Neuronal stem cell (in vitro differentiated cells): Measurements from ENCODE around the gene ELOVL2.

ENCODE experiments used
- DNase-seq: peaks from one replicate; pipeline ENCODE4 v3.0.0-alpha.2; 2013; ENCODE audit warnings: low spot score
- H2AFZ ChIP-seq: one replicate; pipeline ENCODE4 v1.6.1; 2013; ENCODE audit warnings: mild to moderate bottlenecking, low read length, inconsistent platforms
- H2AK5ac ChIP-seq: 2 replicates; pipeline ENCODE4 v1.6.1; 2013; ENCODE audit warnings: low read depth, mild to moderate bottlenecking, inconsistent platforms, low read length, moderate library complexity, mixed read lengths
- H2BK120ac ChIP-seq: 2 replicates; pipeline ENCODE4 v1.6.1; 2013; ENCODE audit warnings: low read depth, mild to moderate bottlenecking, inconsistent platforms, low read length, moderate library complexity, mixed read lengths
- H2BK12ac ChIP-seq: one replicate; pipeline ENCODE4 v1.6.1; 2013; ENCODE audit warnings: low read length, inconsistent platforms
- H2BK15ac ChIP-seq: 2 replicates; pipeline ENCODE4 v1.6.1; 2013; ENCODE audit warnings: mild to moderate bottlenecking, low read length, inconsistent platforms, mixed read lengths
- H2BK5ac ChIP-seq: one replicate; pipeline ENCODE4 v1.6.1; 2013; ENCODE audit warnings: inconsistent platforms, mild to moderate bottlenecking, low read length, moderate library complexity
- H3K14ac ChIP-seq: one replicate; pipeline ENCODE4 v1.6.1; 2013; ENCODE audit warnings: low read length, inconsistent platforms
- H3K18ac ChIP-seq: 2 replicates; pipeline ENCODE4 v1.6.1; 2013; ENCODE audit warnings: low read length, inconsistent platforms
- H3K23ac ChIP-seq: 2 replicates; pipeline ENCODE4 v1.6.1; 2013; ENCODE audit warnings: low read depth, mild to moderate bottlenecking, mixed read lengths, low read length, inconsistent platforms; ENCODE audit not compliant: poor library complexity
- H3K27ac ChIP-seq: replicated peaks from 3 replicates; pipeline ENCODE4 v1.5.1; 2013; ENCODE audit warnings: low read length, inconsistent platforms
- H3K27me3 ChIP-seq, 3 experiments: 2 replicates each; pipeline ENCODE4 v1.6.1; 2013; ENCODE audit warnings: low read length in 3 of 3, mild to moderate bottlenecking in 2 of 3, inconsistent platforms in 1 of 3, low read depth in 1 of 3, mixed read lengths in 1 of 3, moderate library complexity in 1 of 3; ENCODE audit not compliant: control insufficient read depth in 3 of 3, insufficient read depth in 3 of 3
- H3K36me3 ChIP-seq, 2 donors: replicated peaks in 1 of 2; 2 replicates each; pipeline ENCODE4 v1.6.1; 2013; ENCODE audit warnings: low read length in 2 of 2; ENCODE audit not compliant: control insufficient read depth in 2 of 2, insufficient read depth in 2 of 2
- H3K4ac ChIP-seq: 2 replicates; pipeline ENCODE4 v1.6.1; 2013; ENCODE audit warnings: inconsistent platforms, mild to moderate bottlenecking, low read length, moderate library complexity
- H3K4me1 ChIP-seq, 2 donors: 1 replicate in 1 of 2; 2 replicates in 1 of 2; pipeline ENCODE4 v1.6.1; 2013; ENCODE audit warnings: low read length in 2 of 2, low read depth in 1 of 2; ENCODE audit not compliant: control insufficient read depth in 2 of 2, insufficient read depth in 1 of 2
- H3K4me2 ChIP-seq: one replicate; pipeline ENCODE4 v1.6.1; 2013; ENCODE audit warnings: mild to moderate bottlenecking, low read length, inconsistent platforms; ENCODE audit not compliant: insufficient read depth, poor library complexity, severe bottlenecking
- H3K4me3 ChIP-seq, 2 donors: 2 replicates each; pipeline ENCODE4 v1.5.1; 2013; ENCODE audit warnings: low read length in 2 of 2, mild to moderate bottlenecking in 2 of 2, inconsistent platforms in 1 of 2, moderate library complexity in 1 of 2
- H3K79me1 ChIP-seq: one replicate; pipeline ENCODE4 v1.6.1; 2013; ENCODE audit warnings: low read depth, mild to moderate bottlenecking, inconsistent platforms, low read length, moderate library complexity
- H3K9ac ChIP-seq: one replicate; pipeline ENCODE4 v1.6.1; 2013; ENCODE audit warnings: mild to moderate bottlenecking, low read depth, low read length, inconsistent platforms; ENCODE audit not compliant: poor library complexity
- H3K9me3 ChIP-seq, 2 donors: replicated peaks in 1 of 2; 2 replicates each; pipeline versions ENCODE3 to v1.6.1; 2013; ENCODE audit warnings: low read length in 2 of 2, mild to moderate bottlenecking in 2 of 2, inconsistent platforms in 1 of 2, low read depth in 1 of 2, mixed read lengths in 1 of 2, moderate library complexity in 1 of 2; ENCODE audit not compliant: control insufficient read depth in 2 of 2, insufficient read depth in 1 of 2
- H4K8ac ChIP-seq: one replicate; pipeline ENCODE4 v1.6.1; 2013; ENCODE audit warnings: low read depth, mild to moderate bottlenecking, inconsistent platforms, low read length, moderate library complexity
- H4K91ac ChIP-seq: one replicate; pipeline ENCODE4 v1.6.1; 2013; ENCODE audit warnings: low read length, low read depth, mild to moderate bottlenecking, inconsistent platforms; ENCODE audit not compliant: poor library complexity
- WGBS, 2 donors: extraction: QIAGEN DNeasy Blood & Tissue Kit; methylation state at CpG; one replicate each; pipeline ENCODE4 v1.1.7; 2013; ENCODE audit warnings: missing lambda C conversion rate in 2 of 2, mixed read lengths in 1 of 2; ENCODE audit not compliant: insufficient read length in 2 of 2, insufficient replicate concordance in 1 of 2; ENCODE audit errors: extremely low coverage in 2 of 2; 5-methylcytosine and 5-hydroxymethylcytosine counted together

ELOVL2 gene

GRCh38 chr6:10981409-10981808, 62.7 kb downstream of the ELOVL2 start:
- Histone ChIP-seq H3K36me3 (peaks cover 1 to 3% of the 10 kb centered on the region in 2 donors), H3K4me3 (no peak overlapping the region), H3K9ac (no peak overlapping the region), H3K23ac (no peak overlapping the region), H3K79me1 (no peaks in the 10 kb centered on the region), H4K91ac (no peak overlapping the region), H3K4ac (no peak overlapping the region), H4K8ac (no peak overlapping the region), H2BK5ac (no peak overlapping the region), H3K14ac (no peak overlapping the region), H3K4me1 (no peaks in the 10 kb centered on the region), H3K18ac (no peak overlapping the region), H3K4me2 (no peak overlapping the region), H3K27me3 (no peaks in the 10 kb centered on the region), H2BK12ac (no peak overlapping the region), H3K27ac (no peak overlapping the region), H2BK120ac (no peak overlapping the region), H2BK15ac (no peak overlapping the region), H2AK5ac (no peak overlapping the region), H2AFZ (no peak overlapping the region), H3K9me3 (peaks cover 0 to under 1% of the 10 kb centered on the region in 2 donors)
- no peak for DNase-seq
- WGBS, 2 donors, result no CpG with 5 or more reads among the region's 1 CpG

GRCh38 chr6:10979603-10980002, 64.5 kb downstream of the ELOVL2 start:
- H2AK5ac ChIP-seq, result no peak overlapping the region
- H3K14ac ChIP-seq, result no peak overlapping the region
- no peak overlapping the region for H2BK15ac ChIP-seq
- no peak overlapping the region for H3K9ac ChIP-seq
- H3K18ac ChIP-seq, result no peak overlapping the region
- no peaks in the 10 kb centered on the region for H3K4me1 ChIP-seq
- no peak overlapping the region for H3K27ac ChIP-seq
- H3K9me3 ChIP-seq, result peaks cover 0 to 2% of the 10 kb centered on the region in 2 donors
- no peak overlapping the region for H3K23ac ChIP-seq
- H3K36me3 ChIP-seq, result peaks cover 1 to 3% of the 10 kb centered on the region in 2 donors
- H4K91ac ChIP-seq, result no peak overlapping the region
- no peak overlapping the region for H2BK5ac ChIP-seq
- H3K4me3 ChIP-seq, result no peak overlapping the region
- no peak for DNase-seq
- no peak overlapping the region for H2BK120ac ChIP-seq
- H3K27me3 ChIP-seq, result no peaks in the 10 kb centered on the region
- H4K8ac ChIP-seq, result no peak overlapping the region
- no peak overlapping the region for H3K4ac ChIP-seq
- no peak overlapping the region for H3K4me2 ChIP-seq
- WGBS, 2 donors, result no CpG with 5 or more reads among the region's 1 CpG
- H2AFZ ChIP-seq, result no peak overlapping the region
- H3K79me1 ChIP-seq, result no peaks in the 10 kb centered on the region
- no peak overlapping the region for H2BK12ac ChIP-seq

- H4K91ac ChIP-seq, result no peak overlapping the region
- no peaks in the 10 kb centered on the region for H3K4me1 ChIP-seq
- no peak overlapping the region for H3K4me2 ChIP-seq
- no peak overlapping the region for H3K23ac ChIP-seq
- no peak overlapping the region for H2BK120ac ChIP-seq
- H3K36me3 ChIP-seq, result no peaks in the 10 kb centered on the region
- no peak overlapping the region for H3K14ac ChIP-seq
- no peaks in the 10 kb centered on the region for H3K27me3 ChIP-seq
- H2BK12ac ChIP-seq, result no peak overlapping the region
- H3K4ac ChIP-seq, result no peak overlapping the region
- WGBS, 2 donors, result no CpG with 5 or more reads among the region's 5 CpGs
- no peak overlapping the region for H2AK5ac ChIP-seq
- DNase-seq, result no peak
- no peak overlapping the region for H3K4me3 ChIP-seq
- H3K9me3 ChIP-seq, result peaks cover 0 to 2% of the 10 kb centered on the region in 2 donors
- no peak overlapping the region for H3K9ac ChIP-seq
- H3K18ac ChIP-seq, result no peak overlapping the region
- no peak overlapping the region for H3K27ac ChIP-seq
- H2BK15ac ChIP-seq, result no peak overlapping the region
- H2AFZ ChIP-seq, result no peak overlapping the region
- no peak overlapping the region for H2BK5ac ChIP-seq
- H3K79me1 ChIP-seq, result no peaks in the 10 kb centered on the region
- H4K8ac ChIP-seq, result no peak overlapping the region
Measured at GRCh38 chr6:10977231-10977968, 66.7 kb downstream of the ELOVL2 start.

DNA sequence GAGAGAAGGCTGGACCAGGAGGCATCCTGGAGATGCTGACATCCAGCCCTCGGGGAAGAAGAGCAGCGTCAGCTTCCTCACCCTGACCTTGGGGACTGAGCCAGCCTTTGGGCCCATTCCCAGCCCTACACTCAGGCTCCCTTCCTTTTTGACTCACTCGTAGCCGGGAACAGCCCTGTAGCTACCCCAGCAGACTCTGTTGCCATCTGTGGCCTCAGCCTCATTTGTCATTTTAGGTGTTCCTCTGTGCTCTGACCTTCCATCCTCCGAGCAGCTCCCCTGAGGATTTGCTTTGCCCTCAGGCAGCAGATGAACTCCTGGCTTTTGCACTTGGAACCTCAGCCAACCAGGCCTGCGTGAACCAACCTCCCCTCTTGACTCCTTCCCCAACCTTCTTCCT, 67.5 kb downstream of the ELOVL2 start:
- Histone ChIP-seq H3K14ac (no peak overlapping the region), H3K18ac (peak overlapping the region; percentile 83), H3K36me3 (no peaks in the 10 kb centered on the region), H2BK12ac (no peak overlapping the region), H2AFZ (no peak overlapping the region), H3K4me2 (no peak overlapping the region), H2BK15ac (no peak overlapping the region), H2AK5ac (no peak overlapping the region), H2BK120ac (peak overlapping the region; percentile 21), H3K27ac (no peak overlapping the region), H3K4me1 (no peaks in the 10 kb centered on the region), H3K9me3 (peaks cover 0 to 2% of the 10 kb centered on the region in 2 donors), H4K91ac (no peak overlapping the region), H2BK5ac (no peak overlapping the region), H3K23ac (peak overlapping the region; percentile 26), H3K4ac (no peak overlapping the region), H3K4me3 (peak overlapping the region in 1 of 2 donors; percentile 14), H4K8ac (no peak overlapping the region), H3K9ac (peak overlapping the region; percentile 31), H3K27me3 (no peaks in the 10 kb centered on the region), H3K79me1 (no peaks in the 10 kb centered on the region)
- no peak for DNase-seq
- WGBS, 2 donors, result no CpG with 5 or more reads among the region's 6 CpGs
